HepG2 (cell line): ENCODE data around the gene RHOT2.

ENCODE experiments used
- NR2C2 ChIP-seq: sonication (generic); formaldehyde crosslinking; IDR thresholded peaks from 2 replicates; pipeline ENCODE4 v1.4.0; 2020; ENCODE audit warnings: missing genetic modification reagents, mild to moderate bottlenecking, moderate library complexity, borderline replicate concordance
- TF ChIP-seq, protein P1 (sequence below): sonication (generic); formaldehyde crosslinking; IDR thresholded peaks from 2 replicates; pipeline ENCODE4 v1.5.0; 2020; ENCODE audit warnings: mild to moderate bottlenecking, missing genetic modification reagents, moderate library complexity
- TF ChIP-seq, protein P2 (sequence below): sonication (generic); formaldehyde crosslinking; IDR thresholded peaks from 2 replicates; pipeline ENCODE4 v1.5.1; 2020; ENCODE audit warnings: mild to moderate bottlenecking, missing genetic modification reagents

DNA sequence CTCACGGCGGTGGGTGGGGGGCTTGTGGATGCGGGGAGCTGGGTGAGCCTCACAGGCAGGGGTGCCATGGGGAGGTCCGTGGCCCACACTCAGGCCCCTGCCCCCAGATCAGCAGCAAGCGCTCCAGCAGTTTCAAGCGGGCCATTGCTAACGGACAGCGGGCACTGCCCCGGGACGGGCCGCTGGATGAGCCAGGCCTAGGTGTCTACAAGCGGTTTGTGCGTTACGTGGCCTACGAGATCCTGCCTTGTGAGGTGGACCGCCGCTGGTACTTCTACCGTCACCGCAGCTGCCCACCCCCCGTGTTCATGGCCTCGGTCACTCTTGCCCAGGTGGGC, 8.6 kb downstream of the RHOT2 start:
- TF ChIP-seq, protein P1, sequence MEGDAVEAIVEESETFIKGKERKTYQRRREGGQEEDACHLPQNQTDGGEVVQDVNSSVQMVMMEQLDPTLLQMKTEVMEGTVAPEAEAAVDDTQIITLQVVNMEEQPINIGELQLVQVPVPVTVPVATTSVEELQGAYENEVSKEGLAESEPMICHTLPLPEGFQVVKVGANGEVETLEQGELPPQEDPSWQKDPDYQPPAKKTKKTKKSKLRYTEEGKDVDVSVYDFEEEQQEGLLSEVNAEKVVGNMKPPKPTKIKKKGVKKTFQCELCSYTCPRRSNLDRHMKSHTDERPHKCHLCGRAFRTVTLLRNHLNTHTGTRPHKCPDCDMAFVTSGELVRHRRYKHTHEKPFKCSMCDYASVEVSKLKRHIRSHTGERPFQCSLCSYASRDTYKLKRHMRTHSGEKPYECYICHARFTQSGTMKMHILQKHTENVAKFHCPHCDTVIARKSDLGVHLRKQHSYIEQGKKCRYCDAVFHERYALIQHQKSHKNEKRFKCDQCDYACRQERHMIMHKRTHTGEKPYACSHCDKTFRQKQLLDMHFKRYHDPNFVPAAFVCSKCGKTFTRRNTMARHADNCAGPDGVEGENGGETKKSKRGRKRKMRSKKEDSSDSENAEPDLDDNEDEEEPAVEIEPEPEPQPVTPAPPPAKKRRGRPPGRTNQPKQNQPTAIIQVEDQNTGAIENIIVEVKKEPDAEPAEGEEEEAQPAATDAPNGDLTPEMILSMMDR (CRISPR knock-in tag) = no peak
- TF ChIP-seq, protein P2, sequence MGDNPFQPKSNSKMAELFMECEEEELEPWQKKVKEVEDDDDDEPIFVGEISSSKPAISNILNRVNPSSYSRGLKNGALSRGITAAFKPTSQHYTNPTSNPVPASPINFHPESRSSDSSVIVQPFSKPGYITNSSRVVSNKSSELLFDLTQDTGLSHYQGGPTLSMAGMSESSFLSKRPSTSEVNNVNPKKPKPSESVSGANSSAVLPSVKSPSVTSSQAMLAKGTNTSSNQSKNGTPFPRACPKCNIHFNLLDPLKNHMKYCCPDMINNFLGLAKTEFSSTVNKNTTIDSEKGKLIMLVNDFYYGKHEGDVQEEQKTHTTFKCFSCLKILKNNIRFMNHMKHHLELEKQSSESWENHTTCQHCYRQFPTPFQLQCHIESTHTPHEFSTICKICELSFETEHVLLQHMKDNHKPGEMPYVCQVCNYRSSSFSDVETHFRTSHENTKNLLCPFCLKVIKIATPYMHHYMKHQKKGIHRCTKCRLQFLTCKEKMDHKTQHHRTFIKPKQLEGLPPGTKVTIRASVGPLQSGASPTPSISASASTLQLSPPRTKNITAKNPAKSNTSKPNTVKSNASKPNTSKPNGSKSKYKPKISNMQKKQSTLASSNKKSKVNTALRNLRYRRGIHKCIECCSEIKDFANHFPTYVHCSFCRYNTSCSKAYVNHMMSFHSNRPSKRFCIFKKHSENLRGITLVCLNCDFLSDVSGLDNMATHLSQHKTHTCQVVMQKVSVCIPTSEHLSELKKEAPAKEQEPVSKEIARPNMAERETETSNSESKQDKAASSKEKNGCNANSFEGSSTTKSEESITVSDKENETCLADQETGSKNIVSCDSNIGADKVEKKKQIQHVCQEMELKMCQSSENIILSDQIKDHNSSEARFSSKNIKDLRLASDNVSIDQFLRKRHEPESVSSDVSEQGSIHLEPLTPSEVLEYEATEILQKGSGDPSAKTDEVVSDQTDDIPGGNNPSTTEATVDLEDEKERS (CRISPR knock-in tag) = no peak
- TF ChIP-seq NR2C2 (CRISPR knock-in tag) = no peak
